Muscle of back (tissue), 11 donors: ENCODE results near the gene PTPN4. TPM values are rescaled to one million over a fixed set of nuclear protein-coding genes. Genes with fewer than 3 reads are reported as not detected.
"Not testable (repeated sequence)": the region's sequence is repeated elsewhere in the genome, so short reads cannot be mapped to it uniquely, and the experiment has no call there.

Experiments used
- DNase-seq, 3 donors: peaks; one replicate each; pipeline versions ENCODE4 v3.0.0 to v3.0.0-alpha.2; 2013
- polyA plus RNA-seq, 10 donors: library from polyadenylated mRNA; unstranded; fragments of 120-200 nt; gene quantifications; one replicate each; pipeline ENCODE4 v1.2.1, GENCODE V29; 2013; ENCODE audit not compliant: insufficient read length in 10 of 10

Gene PTPN4
- polyA plus RNA-seq, 10 donors = 11.6 to 19.0 (median 14.3) TPM

- DNase-seq = peak in 1 of 3 donors; percentile 38
Observed at GRCh38 chr2:120014226-120014980, 254.7 kb downstream of the PTPN4 start.

DNA sequence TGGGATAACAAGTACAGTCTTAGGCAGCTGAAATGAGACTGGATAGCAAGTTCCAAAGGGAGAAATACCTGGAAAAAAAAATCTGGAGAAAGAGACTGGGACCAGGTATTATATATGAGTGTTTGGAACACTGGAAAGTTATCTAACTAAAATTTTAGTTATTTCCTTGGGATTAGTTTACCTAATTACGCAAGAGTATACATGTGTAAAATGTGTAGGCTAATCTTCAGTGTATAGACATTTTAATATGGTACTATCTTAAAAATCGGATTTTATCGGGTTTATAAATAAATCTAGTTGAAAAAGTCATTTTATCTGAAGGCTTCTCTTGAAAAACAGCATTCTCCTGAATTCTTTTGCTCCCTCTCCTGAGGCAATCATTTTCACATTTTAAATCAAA, 257.1 kb downstream of the PTPN4 start:
- DNase-seq = no peak

GRCh38 chr2:120017201-120017600, 257.5 kb downstream of the PTPN4 start:
- DNase-seq = no peak

GRCh38 chr2:120018549-120018948, 258.8 kb downstream of the PTPN4 start:
- DNase-seq = no peak

GRCh38 chr2:120020554-120020953, 260.8 kb downstream of the PTPN4 start:
- DNase-seq = no peak

GRCh38 chr2:120022505-120022904, 262.8 kb downstream of the PTPN4 start:
- not testable (repeated sequence) for DNase-seq

GRCh38 chr2:120026890-120027289, 267.2 kb downstream of the PTPN4 start:
- DNase-seq = no peak

- DNase-seq = no peak
Observed at GRCh38 chr2:120028795-120029194, 269.1 kb downstream of the PTPN4 start.

DNA sequence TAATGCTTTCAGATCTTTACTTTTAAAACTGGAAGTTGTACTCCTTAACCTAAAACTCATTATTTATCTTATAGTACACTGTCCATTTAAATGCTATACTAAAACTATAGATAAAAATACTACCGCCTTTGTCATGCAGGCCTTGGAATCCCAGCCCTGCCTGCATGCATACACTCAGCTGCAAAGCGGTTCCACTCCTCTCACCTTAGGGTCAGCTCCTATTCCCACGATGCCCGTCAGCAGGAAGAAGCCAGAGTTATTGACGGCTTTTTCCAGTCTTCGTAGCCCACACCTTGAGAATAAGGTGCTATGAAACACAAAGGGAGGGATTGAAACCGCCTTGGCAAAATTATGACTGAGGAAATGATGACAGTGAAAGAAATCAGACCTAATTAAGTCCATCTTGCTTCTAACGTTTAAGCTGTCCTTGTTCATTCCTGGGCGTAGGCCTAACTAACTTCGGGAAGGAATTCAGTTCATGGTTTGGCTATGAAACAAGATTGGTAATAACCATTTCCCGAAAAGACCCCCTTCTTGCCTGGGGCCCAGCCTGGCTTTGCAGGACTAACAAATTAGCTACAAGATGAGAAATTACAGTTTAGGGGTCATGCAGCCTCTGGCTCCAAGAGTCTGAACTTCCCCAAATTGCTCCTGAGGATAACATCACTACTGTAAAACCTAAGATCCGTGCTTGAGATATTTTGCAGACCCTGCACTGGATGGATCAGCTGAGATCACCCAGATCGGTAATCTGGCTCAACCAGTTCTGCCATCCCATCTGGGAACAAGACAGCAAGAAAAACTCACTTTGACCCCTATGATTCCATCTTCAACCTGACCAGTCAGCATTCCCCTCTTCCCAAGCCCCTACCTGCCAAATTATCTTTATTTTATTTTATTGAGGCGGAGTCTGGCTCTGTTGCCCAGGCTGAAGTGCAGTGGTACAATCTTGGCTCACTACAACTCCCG, 270.2 kb downstream of the PTPN4 start:
- DNase-seq = no peak

DNA sequence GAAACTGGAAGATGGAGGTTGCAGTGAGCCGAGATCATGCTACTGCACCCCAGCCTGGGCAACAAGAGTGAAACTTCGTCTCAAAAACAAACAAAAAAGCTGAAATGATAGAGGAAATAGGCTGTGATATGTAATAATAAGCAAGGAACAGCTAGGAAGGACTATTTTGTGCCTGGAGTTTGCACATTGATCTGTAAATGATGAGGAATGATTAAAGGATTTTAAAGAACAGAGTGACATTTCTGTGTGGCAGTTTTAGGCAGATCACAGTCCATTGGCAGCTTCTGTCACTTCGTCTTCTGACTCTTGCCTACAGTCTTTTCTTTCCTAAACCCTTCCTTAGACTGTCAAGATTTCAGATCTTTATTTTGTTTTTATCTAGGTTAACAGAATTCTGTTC, 272.6 kb downstream of the PTPN4 start:
- no peak for DNase-seq

Other genes with a start within 250 kb of the PTPN4 start
- 1 to 10 TPM in 6 of 10 donors, under 1 TPM in 4; 0.37 to 3.0 (median 1.1) TPM for gene SCTR, start 235.4 kb upstream of the PTPN4 start, polyA plus RNA-seq
- 1 to 10 TPM in 1 of 10 donors, under 1 TPM in 9; 0.24 to 1.2 (median 0.82) TPM for gene CFAP221, start 215.5 kb upstream of the PTPN4 start, polyA plus RNA-seq
- gene TMEM177, start 80.7 kb upstream of the PTPN4 start, polyA plus RNA-seq = 10 to 100 TPM in 3 of 10 donors, 1 to 10 TPM in 7; 7.9 to 11.8 (median 8.6) TPM